IMR-90 (cell line): ENCODE data around the gene LARP4B. TPM values are rescaled to one million over a fixed set of nuclear protein-coding genes. Genes with fewer than 3 reads are reported as not detected.

ENCODE experiments used
- ATAC-seq: fragments of 200-7000 bp; cut with Tn5 transposase; 2 replicates; pipeline ENCODE4 v1.9.1; 2020; ENCODE audit warnings: low read depth, mild to moderate bottlenecking, moderate library complexity
- BruUV-seq: library from RNA; stranded (reverse); fragments of 400-500 nt; replicated peaks from 2 replicates; lab custom pipeline; 2021; lab: Mats Ljungman, UMichigan
- CTCF ChIA-PET: fragments of 300-600 bp; formaldehyde crosslinking; extraction: SDS; loops from one replicate; lab custom pipeline; 2021; ENCODE audit warnings: antibody characterized with exemption; lab: Yijun Ruan, JAX
- POLR2A ChIA-PET: fragments of 300-600 bp; sonication (Branson Sonifier 250); formaldehyde crosslinking; loops from one replicate; lab custom pipeline; 2022; ENCODE audit warnings: antibody characterized with exemption; ENCODE audit not compliant: unreplicated experiment; lab: Charles Lee
- DNase-seq: peaks from one replicate; pipeline ENCODE4 v3.0.0; 2013
- H2AFZ ChIP-seq: replicated peaks from 2 replicates; pipeline ENCODE3; 2013; ENCODE audit warnings: low read length, mild to moderate bottlenecking; ENCODE audit not compliant: poor library complexity
- H2AK5ac ChIP-seq: 2 replicates; pipeline ENCODE4 v1.6.1; 2013; ENCODE audit warnings: low read depth, low read length, inconsistent platforms
- H2AK9ac ChIP-seq: replicated peaks from 2 replicates; pipeline ENCODE3; 2013; ENCODE audit warnings: mild to moderate bottlenecking, low read depth, low read length, moderate library complexity; ENCODE audit not compliant: poor library complexity
- H2BK120ac ChIP-seq: 2 replicates; pipeline ENCODE4 v1.6.1; 2013; ENCODE audit warnings: low read depth, low read length, inconsistent platforms
- H2BK15ac ChIP-seq: 3 replicates; pipeline ENCODE4 v1.6.1; 2013; ENCODE audit warnings: low read depth, low read length, inconsistent platforms
- H2BK20ac ChIP-seq: 2 replicates; pipeline ENCODE4 v1.6.1; 2013; ENCODE audit warnings: low read depth, mild to moderate bottlenecking, inconsistent platforms, low read length, moderate library complexity
- H2BK5ac ChIP-seq: 2 replicates; pipeline ENCODE4 v1.6.1; 2013; ENCODE audit warnings: mild to moderate bottlenecking, low read depth, low read length, inconsistent platforms; ENCODE audit not compliant: poor library complexity, severe bottlenecking
- H3K14ac ChIP-seq: replicated peaks from 2 replicates; pipeline ENCODE4 v1.6.1; 2013; ENCODE audit warnings: low read depth, low read length, inconsistent platforms
- H3K18ac ChIP-seq: 2 replicates; pipeline ENCODE4 v1.6.1; 2013; ENCODE audit warnings: low read depth, low read length, control low read depth
- H3K23ac ChIP-seq: 2 replicates; pipeline ENCODE4 v1.6.1; 2013; ENCODE audit warnings: low read depth, low read length, inconsistent platforms
- H3K27ac ChIP-seq: 2 replicates; pipeline ENCODE4 v1.5.1; 2013; ENCODE audit warnings: mild to moderate bottlenecking, control low read depth, low read length; ENCODE audit not compliant: insufficient read depth
- H3K27me3 ChIP-seq: 2 replicates; pipeline ENCODE4 v1.6.1; 2013; ENCODE audit warnings: low read length; ENCODE audit not compliant: control insufficient read depth, insufficient read depth
- H3K36me3 ChIP-seq: 2 replicates; pipeline ENCODE4 v1.6.1; 2013; ENCODE audit warnings: low read length, mixed read lengths; ENCODE audit not compliant: control insufficient read depth, insufficient read depth
- H3K4ac ChIP-seq: 2 replicates; pipeline ENCODE4 v1.6.1; 2013; ENCODE audit warnings: low read depth, low read length, inconsistent platforms
- H3K4me1 ChIP-seq: 2 replicates; pipeline ENCODE4 v1.6.1; 2013; ENCODE audit warnings: low read length, mixed read lengths; ENCODE audit not compliant: control insufficient read depth, insufficient read depth
- H3K4me2 ChIP-seq: 2 replicates; pipeline ENCODE4 v1.6.1; 2013; ENCODE audit warnings: low read depth, mild to moderate bottlenecking, control low read depth, low read length, moderate library complexity
- H3K4me3 ChIP-seq: 2 replicates; pipeline ENCODE4 v1.5.1; 2013; ENCODE audit warnings: low read depth, mild to moderate bottlenecking, control low read depth, low read length, moderate library complexity; ENCODE audit not compliant: insufficient read depth
- H3K56ac ChIP-seq: 2 replicates; pipeline ENCODE4 v1.6.1; 2013; ENCODE audit warnings: low read length, inconsistent platforms; ENCODE audit not compliant: insufficient read depth; ENCODE audit errors: extremely low read depth
- H3K79me1 ChIP-seq, 2 experiments: 2 replicates each; pipeline ENCODE4 v1.6.1; 2013; ENCODE audit warnings: low read length in 2 of 2, inconsistent platforms in 1 of 2, low read depth in 1 of 2
- H3K9ac ChIP-seq: 2 replicates; pipeline ENCODE4 v1.6.1; 2013; ENCODE audit warnings: low read depth, low read length, control low read depth
- H3K9me1 ChIP-seq: 2 replicates; pipeline ENCODE4 v1.6.1; 2013; ENCODE audit warnings: low read length, inconsistent platforms; ENCODE audit not compliant: insufficient read depth
- H3K9me3 ChIP-seq: 2 replicates; pipeline ENCODE4 v1.6.1; 2013; ENCODE audit warnings: low read length; ENCODE audit not compliant: control insufficient read depth, insufficient read depth
- H4K20me1 ChIP-seq: 2 replicates; pipeline ENCODE4 v1.6.1; 2013; ENCODE audit warnings: low read length, inconsistent platforms; ENCODE audit not compliant: insufficient read depth
- H4K5ac ChIP-seq: 2 replicates; pipeline ENCODE4 v1.6.1; 2013; ENCODE audit warnings: mild to moderate bottlenecking, low read depth, low read length, control low read depth
- H4K8ac ChIP-seq, 2 experiments: 2 replicates each; pipeline ENCODE4 v1.6.1; 2013; ENCODE audit warnings: low read depth in 2 of 2, low read length in 2 of 2, control low read depth in 1 of 2, inconsistent platforms in 1 of 2
- H4K91ac ChIP-seq: 2 replicates; pipeline ENCODE4 v1.6.1; 2013; ENCODE audit warnings: low read depth, low read length, inconsistent platforms; ENCODE audit not compliant: insufficient read depth
- BHLHE40 ChIP-seq: fragments of 150-350 bp; IDR thresholded peaks from 2 replicates; pipeline ENCODE4 v1.6.1; 2016; ENCODE audit warnings: mild to moderate bottlenecking, low read depth, low read length
- CEBPB ChIP-seq: IDR thresholded peaks from 2 replicates; pipeline ENCODE4 v1.6.1; 2012; ENCODE audit warnings: low read depth, low read length, improper control_type of control experiment
- CHD1 ChIP-seq: IDR thresholded peaks from 2 replicates; pipeline ENCODE4 v1.6.1; 2012; ENCODE audit warnings: low read depth, low read length, improper control_type of control experiment
- FOS ChIP-seq: fragments of 150-350 bp; IDR thresholded peaks from 2 replicates; pipeline ENCODE4 v1.6.1; 2016; ENCODE audit warnings: low read depth, low read length
- MAFK ChIP-seq: IDR thresholded peaks from 2 replicates; pipeline ENCODE4 v1.6.1; 2012; ENCODE audit warnings: low read depth, low read length, improper control_type of control experiment
- MAZ ChIP-seq: IDR thresholded peaks from 2 replicates; pipeline ENCODE4 v1.6.1; 2012; ENCODE audit warnings: low read depth, mild to moderate bottlenecking, low read length, improper control_type of control experiment, moderate library complexity, borderline replicate concordance
- MXI1 ChIP-seq: IDR thresholded peaks from 2 replicates; pipeline ENCODE4 v1.6.1; 2012; ENCODE audit warnings: low read depth, mild to moderate bottlenecking, low read length, moderate library complexity, borderline replicate concordance
- NFE2L2 ChIP-seq: fragments of 150-350 bp; IDR thresholded peaks from 2 replicates; pipeline ENCODE4 v1.6.1; 2016; ENCODE audit warnings: low read depth, mild to moderate bottlenecking, low read length
- POLR2A ChIP-seq: IDR thresholded peaks from 2 replicates; pipeline ENCODE4 v1.6.1; 2012; ENCODE audit warnings: mild to moderate bottlenecking, low read depth, low read length
- RAD21 ChIP-seq: IDR thresholded peaks from 2 replicates; pipeline ENCODE4 v1.6.1; 2012; ENCODE audit warnings: low read length, improper control_type of control experiment
- RCOR1 ChIP-seq: IDR thresholded peaks from 2 replicates; pipeline ENCODE4 v1.6.1; 2012; ENCODE audit warnings: mild to moderate bottlenecking, low read length, improper control_type of control experiment; ENCODE audit not compliant: insufficient replicate concordance
- RFX5 ChIP-seq: IDR thresholded peaks from 2 replicates; pipeline ENCODE4 v1.8.0; 2012; ENCODE audit warnings: low read depth, mild to moderate bottlenecking, low read length, moderate library complexity
- SMC3 ChIP-seq: fragments of 150-350 bp; IDR thresholded peaks from 2 replicates; pipeline ENCODE4 v1.6.1; 2016; ENCODE audit warnings: low read depth, mild to moderate bottlenecking, antibody characterized with exemption, low read length, moderate library complexity
- WGBS, 2 experiments: methylation state at CpG; one replicate each; pipeline versions ENCODE4 v1.1.5 to v1.1.7; 2013; ENCODE audit warnings: missing lambda C conversion rate in 2 of 2; ENCODE audit not compliant: insufficient read length in 1 of 2; ENCODE audit errors: extremely low coverage in 2 of 2; 5-methylcytosine and 5-hydroxymethylcytosine counted together
- dilution Hi-C: fragments of 300-500 bp; cut with HindIII; formaldehyde crosslinking; loops from one replicate; pipeline ENCODE4 v1.14.3; 2018; ENCODE audit warnings: low sequenced_read_pairs; ENCODE audit not compliant: unreplicated experiment
- in situ Hi-C: fragments of 300-500 bp; cut with MboI; formaldehyde crosslinking; loops from 3 replicates; pipeline ENCODE4 v1.14.3; 2019; ENCODE audit warnings: low sequenced_read_pairs, inconsistent platforms, mixed read lengths
- intact Hi-C: fragments of 100-400 bp; cut with micrococcal nuclease; formaldehyde crosslinking; loops from 2 replicates; pipeline ENCODE4 v1.10.0; 2022
- polyA plus RNA-seq, 3 experiments: library from polyadenylated mRNA; depleted of rRNA; stranded (reverse); fragments of >200 nt; gene quantifications; 2 replicates each; pipeline ENCODE4 v1.2.3, GENCODE V29; 2012; ENCODE audit warnings: low replicate concordance in 1 of 3
- total RNA-seq: library from RNA; depleted of rRNA; stranded (reverse); fragments of >200 nt; gene quantifications from 2 replicates; pipeline ENCODE4 v1.2.3, GENCODE V29; 2012
- TF ChIP-seq, protein P1 (sequence below): conservative IDR thresholded peaks from 2 replicates; pipeline ENCODE4 v1.5.1; 2012; ENCODE audit warnings: mild to moderate bottlenecking, low read depth, low read length, improper control_type of control experiment
- TF ChIP-seq, protein P2 (sequence below): fragments of 150-350 bp; IDR thresholded peaks from 2 replicates; pipeline ENCODE4 v1.6.1; 2016; ENCODE audit warnings: low read depth, mild to moderate bottlenecking, low read length, moderate library complexity, borderline replicate concordance
- TF ChIP-seq, protein P3 (sequence below): fragments of 150-350 bp; IDR thresholded peaks from 2 replicates; pipeline ENCODE4 v1.6.1; 2017; ENCODE audit warnings: mild to moderate bottlenecking, antibody characterized with exemption, low read length, low read depth

The LARP4B gene
- total and polyA plus RNA-seq, 2 of the 4 experiments (the other 2 are of a cell fraction) = 24.3 to 25.5 TPM

DNA sequence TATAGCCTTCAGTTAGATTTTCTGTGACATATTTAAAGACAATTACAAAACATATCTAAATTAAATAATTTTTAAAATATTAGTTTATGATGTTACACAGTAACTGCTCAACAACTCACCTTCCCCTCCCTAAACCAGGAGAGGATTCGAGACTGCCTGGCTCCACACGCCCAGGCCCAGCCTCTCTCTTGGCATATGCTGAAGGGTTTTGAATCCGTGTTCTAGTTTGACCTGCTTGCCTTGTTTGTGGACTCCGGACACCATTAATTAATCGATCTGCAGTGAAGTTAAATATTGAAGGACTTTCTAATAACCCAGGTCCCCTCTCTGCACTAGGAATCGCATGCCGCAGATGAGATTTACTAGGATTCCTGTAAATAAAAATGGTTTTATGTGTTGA, 106.6 kb downstream of the LARP4B start:
- CTCF ChIA-PET = no interaction called here
- no peak overlapping the region for H3K4ac ChIP-seq
- H3K56ac ChIP-seq = no peak overlapping the region
- H3K36me3 ChIP-seq = peaks cover 70% of the 10 kb centered on the region
- no peak overlapping the region for H2BK15ac ChIP-seq
- peaks cover 4% of the 10 kb centered on the region for H3K4me1 ChIP-seq
- TF ChIP-seq CHD1 = no peak
- no peak for TF ChIP-seq RCOR1
- TF ChIP-seq BHLHE40 = no peak
- TF ChIP-seq, protein P1, sequence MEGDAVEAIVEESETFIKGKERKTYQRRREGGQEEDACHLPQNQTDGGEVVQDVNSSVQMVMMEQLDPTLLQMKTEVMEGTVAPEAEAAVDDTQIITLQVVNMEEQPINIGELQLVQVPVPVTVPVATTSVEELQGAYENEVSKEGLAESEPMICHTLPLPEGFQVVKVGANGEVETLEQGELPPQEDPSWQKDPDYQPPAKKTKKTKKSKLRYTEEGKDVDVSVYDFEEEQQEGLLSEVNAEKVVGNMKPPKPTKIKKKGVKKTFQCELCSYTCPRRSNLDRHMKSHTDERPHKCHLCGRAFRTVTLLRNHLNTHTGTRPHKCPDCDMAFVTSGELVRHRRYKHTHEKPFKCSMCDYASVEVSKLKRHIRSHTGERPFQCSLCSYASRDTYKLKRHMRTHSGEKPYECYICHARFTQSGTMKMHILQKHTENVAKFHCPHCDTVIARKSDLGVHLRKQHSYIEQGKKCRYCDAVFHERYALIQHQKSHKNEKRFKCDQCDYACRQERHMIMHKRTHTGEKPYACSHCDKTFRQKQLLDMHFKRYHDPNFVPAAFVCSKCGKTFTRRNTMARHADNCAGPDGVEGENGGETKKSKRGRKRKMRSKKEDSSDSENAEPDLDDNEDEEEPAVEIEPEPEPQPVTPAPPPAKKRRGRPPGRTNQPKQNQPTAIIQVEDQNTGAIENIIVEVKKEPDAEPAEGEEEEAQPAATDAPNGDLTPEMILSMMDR = no peak
- TF ChIP-seq MAZ = no peak
- TF ChIP-seq, protein P2, sequence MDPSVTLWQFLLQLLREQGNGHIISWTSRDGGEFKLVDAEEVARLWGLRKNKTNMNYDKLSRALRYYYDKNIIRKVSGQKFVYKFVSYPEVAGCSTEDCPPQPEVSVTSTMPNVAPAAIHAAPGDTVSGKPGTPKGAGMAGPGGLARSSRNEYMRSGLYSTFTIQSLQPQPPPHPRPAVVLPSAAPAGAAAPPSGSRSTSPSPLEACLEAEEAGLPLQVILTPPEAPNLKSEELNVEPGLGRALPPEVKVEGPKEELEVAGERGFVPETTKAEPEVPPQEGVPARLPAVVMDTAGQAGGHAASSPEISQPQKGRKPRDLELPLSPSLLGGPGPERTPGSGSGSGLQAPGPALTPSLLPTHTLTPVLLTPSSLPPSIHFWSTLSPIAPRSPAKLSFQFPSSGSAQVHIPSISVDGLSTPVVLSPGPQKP = no peak
- TF ChIP-seq RAD21 = no peak
- no peak for TF ChIP-seq SMC3
- TF ChIP-seq NFE2L2 = no peak
- TF ChIP-seq RFX5 = no peak
- TF ChIP-seq, protein P3, sequence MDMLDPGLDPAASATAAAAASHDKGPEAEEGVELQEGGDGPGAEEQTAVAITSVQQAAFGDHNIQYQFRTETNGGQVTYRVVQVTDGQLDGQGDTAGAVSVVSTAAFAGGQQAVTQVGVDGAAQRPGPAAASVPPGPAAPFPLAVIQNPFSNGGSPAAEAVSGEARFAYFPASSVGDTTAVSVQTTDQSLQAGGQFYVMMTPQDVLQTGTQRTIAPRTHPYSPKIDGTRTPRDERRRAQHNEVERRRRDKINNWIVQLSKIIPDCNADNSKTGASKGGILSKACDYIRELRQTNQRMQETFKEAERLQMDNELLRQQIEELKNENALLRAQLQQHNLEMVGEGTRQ = no peak
- TF ChIP-seq MXI1 = no peak
- no peak for TF ChIP-seq FOS
- no peak for TF ChIP-seq MAFK
- no peak for TF ChIP-seq CEBPB
- no peak for TF ChIP-seq POLR2A
- H4K8ac ChIP-seq = no peak overlapping the region
- no peak overlapping the region for H2AK9ac ChIP-seq
- BruUV-seq = no TSS peak
- no peak overlapping the region for H3K18ac ChIP-seq
- H3K23ac ChIP-seq = no peak overlapping the region
- no peaks in the 10 kb centered on the region for H3K27me3 ChIP-seq
- H3K9ac ChIP-seq = no peak overlapping the region
- no peak overlapping the region for H3K27ac ChIP-seq
- peaks cover 7% of the 10 kb centered on the region for H4K20me1 ChIP-seq
- H3K9me1 ChIP-seq = peaks cover 34% of the 10 kb centered on the region
- intact Hi-C loops (no loop called here), dilution Hi-C loops (no loop called here), in situ Hi-C loops (no loop called here)
- H2BK120ac ChIP-seq = no peak overlapping the region
- H3K4me2 ChIP-seq = no peak overlapping the region
- POLR2A ChIA-PET = no interaction called here
- peaks cover 38 to 76% of the 10 kb centered on the region in 2 experiments for H3K79me1 ChIP-seq
- no peak overlapping the region for H2BK5ac ChIP-seq
- no peak for ATAC-seq
- no peak overlapping the region for H2AFZ ChIP-seq
- WGBS, 2 experiments = no CpG with 5 or more reads among the region's 7 CpGs
- H3K9me3 ChIP-seq = no peaks in the 10 kb centered on the region
- no peak overlapping the region for H3K14ac ChIP-seq
- no peak for DNase-seq
- no peak overlapping the region for H4K91ac ChIP-seq
- H2BK20ac ChIP-seq = no peak overlapping the region
- no peak overlapping the region for H4K5ac ChIP-seq
- no peak overlapping the region for H2AK5ac ChIP-seq
- no peak overlapping the region for H3K4me3 ChIP-seq
